PFSK-1 (cell line): Measurements from ENCODE around the gene PXN.

Experiments used
- FOXP2 ChIP-seq: optimal IDR thresholded peaks from 2 replicates; pipeline ENCODE3; 2011; ENCODE audit warnings: borderline replicate concordance, control low read depth, inconsistent platforms; ENCODE audit not compliant: insufficient read depth; ENCODE audit errors: extremely low read length, extremely low read depth
- POLR2AphosphoS5 ChIP-seq: IDR thresholded peaks from 2 replicates; pipeline ENCODE4 v1.6.1; 2012; ENCODE audit warnings: low read depth, mild to moderate bottlenecking, control low read depth, low read length, moderate library complexity
- SIN3A ChIP-seq: IDR thresholded peaks from 2 replicates; pipeline ENCODE4 v1.6.1; 2012; ENCODE audit warnings: mild to moderate bottlenecking, low read length, moderate library complexity, borderline replicate concordance; ENCODE audit not compliant: insufficient read depth
- TAF1 ChIP-seq: IDR thresholded peaks from 2 replicates; pipeline ENCODE4 v1.6.1; 2012; ENCODE audit warnings: low read length, control low read depth, borderline replicate concordance; ENCODE audit not compliant: insufficient read depth
- TF ChIP-seq, protein P1 (sequence below), 2 experiments: IDR thresholded peaks; 2 replicates each; pipeline versions ENCODE4 v1.6.1 to v1.8.0; 2011 to 2012; ENCODE audit warnings: low read depth in 2 of 2, low read length in 2 of 2, control low read depth in 1 of 2, inconsistent platforms in 1 of 2, mild to moderate bottlenecking in 1 of 2, moderate library complexity in 1 of 2; ENCODE audit not compliant: insufficient read depth in 1 of 2

PXN gene

DNA sequence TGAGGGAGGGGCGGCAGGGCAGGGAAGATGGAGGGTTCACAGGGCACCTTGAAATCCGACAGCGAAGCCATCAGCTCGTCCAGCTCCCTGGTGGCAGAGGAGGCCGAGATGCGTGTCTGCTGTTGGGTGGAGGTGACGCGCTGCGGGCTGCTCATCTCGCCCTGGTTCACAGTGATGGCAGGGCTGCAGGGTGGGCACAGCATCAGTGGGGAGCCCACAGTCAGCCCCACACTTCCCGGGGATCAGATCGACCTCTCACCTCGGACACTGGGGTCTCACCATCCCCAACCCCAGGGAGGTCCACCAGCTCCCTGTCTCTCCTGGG is 44.0 kb downstream of the PXN start:
- TF ChIP-seq TAF1 = no peak
- no peak for TF ChIP-seq FOXP2
- no peak for TF ChIP-seq SIN3A
- TF ChIP-seq, protein P1, sequence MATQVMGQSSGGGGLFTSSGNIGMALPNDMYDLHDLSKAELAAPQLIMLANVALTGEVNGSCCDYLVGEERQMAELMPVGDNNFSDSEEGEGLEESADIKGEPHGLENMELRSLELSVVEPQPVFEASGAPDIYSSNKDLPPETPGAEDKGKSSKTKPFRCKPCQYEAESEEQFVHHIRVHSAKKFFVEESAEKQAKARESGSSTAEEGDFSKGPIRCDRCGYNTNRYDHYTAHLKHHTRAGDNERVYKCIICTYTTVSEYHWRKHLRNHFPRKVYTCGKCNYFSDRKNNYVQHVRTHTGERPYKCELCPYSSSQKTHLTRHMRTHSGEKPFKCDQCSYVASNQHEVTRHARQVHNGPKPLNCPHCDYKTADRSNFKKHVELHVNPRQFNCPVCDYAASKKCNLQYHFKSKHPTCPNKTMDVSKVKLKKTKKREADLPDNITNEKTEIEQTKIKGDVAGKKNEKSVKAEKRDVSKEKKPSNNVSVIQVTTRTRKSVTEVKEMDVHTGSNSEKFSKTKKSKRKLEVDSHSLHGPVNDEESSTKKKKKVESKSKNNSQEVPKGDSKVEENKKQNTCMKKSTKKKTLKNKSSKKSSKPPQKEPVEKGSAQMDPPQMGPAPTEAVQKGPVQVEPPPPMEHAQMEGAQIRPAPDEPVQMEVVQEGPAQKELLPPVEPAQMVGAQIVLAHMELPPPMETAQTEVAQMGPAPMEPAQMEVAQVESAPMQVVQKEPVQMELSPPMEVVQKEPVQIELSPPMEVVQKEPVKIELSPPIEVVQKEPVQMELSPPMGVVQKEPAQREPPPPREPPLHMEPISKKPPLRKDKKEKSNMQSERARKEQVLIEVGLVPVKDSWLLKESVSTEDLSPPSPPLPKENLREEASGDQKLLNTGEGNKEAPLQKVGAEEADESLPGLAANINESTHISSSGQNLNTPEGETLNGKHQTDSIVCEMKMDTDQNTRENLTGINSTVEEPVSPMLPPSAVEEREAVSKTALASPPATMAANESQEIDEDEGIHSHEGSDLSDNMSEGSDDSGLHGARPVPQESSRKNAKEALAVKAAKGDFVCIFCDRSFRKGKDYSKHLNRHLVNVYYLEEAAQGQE (IDR thresholded peaks at IDR 0.05; ENCODE audit: insufficient read depth in 1 of 2, low read depth in 2 of 2, low read length in 2 of 2) = no peak
- no peak for TF ChIP-seq POLR2AphosphoS5

GRCh38 chr12:120220838-120221575 is 44.5 kb downstream of the PXN start:
- TF ChIP-seq FOXP2 (no peak), SIN3A (no peak), POLR2AphosphoS5 (no peak), TAF1 (no peak)
- TF ChIP-seq, protein P1 (IDR thresholded peaks at IDR 0.05; ENCODE audit: insufficient read depth in 1 of 2, low read depth in 2 of 2, low read length in 2 of 2) = no peak

DNA sequence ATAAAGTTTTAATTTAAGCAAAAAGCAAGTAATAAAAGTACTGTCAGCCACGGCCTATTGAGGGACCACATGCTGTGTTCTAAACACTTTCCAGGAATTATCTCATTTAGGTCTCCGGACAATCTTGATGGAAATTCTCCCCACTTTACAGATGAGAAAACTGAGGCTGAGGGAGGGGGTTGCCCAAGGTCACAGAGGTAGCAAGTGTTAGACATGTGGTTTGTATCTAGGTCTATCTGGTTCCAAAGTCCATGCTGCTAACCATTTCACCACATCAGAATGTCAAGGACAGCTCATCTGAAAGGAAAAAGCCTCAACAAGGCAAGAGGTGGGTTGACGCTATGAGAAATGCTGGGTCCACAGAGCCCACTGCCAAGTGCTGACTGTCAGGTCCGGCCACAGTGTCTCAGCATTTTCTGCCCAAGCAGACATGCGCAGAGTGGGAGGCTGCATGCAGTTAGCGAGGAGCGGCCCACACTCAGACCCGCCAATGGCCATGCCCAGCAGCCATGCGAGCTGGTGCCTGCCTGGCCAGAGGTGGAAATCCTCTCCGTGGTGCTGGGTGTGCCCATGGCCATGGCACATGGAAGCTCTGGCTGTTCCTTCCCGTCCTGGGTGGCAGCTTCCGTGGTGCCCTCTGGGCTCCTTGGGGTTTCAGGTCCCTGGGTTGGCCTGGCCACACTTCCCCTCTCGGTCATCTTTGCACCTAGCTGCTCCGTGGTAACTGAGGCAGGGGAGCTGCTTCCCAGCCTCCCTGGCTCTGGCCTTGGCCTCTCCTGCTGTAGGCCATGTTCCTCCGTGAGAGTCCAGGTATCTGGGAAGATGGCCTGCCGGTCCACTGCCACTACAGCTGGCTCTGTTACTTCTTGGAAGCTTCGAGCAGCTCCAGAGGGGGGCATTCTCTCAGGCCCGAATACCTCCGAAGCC is 46.6 kb downstream of the PXN start:
- TF ChIP-seq SIN3A (no peak), FOXP2 (no peak), POLR2AphosphoS5 (no peak), TAF1 (no peak)
- TF ChIP-seq, protein P1 (IDR thresholded peaks at IDR 0.05; ENCODE audit: insufficient read depth in 1 of 2, low read depth in 2 of 2, low read length in 2 of 2) = no peak

GRCh38 chr12:120216742-120217605 is 48.6 kb downstream of the PXN start:
- no peak for TF ChIP-seq SIN3A
- TF ChIP-seq TAF1 = no peak
- TF ChIP-seq, protein P1 (IDR thresholded peaks at IDR 0.05; ENCODE audit: insufficient read depth in 1 of 2, low read depth in 2 of 2, low read length in 2 of 2) = no peak
- TF ChIP-seq FOXP2 = no peak
- no peak for TF ChIP-seq POLR2AphosphoS5
